HPDE6-E6E7 (cell line): ENCODE data around the gene MAPK14.
"Not testable (repeated sequence)": the region's sequence is repeated elsewhere in the genome, so short reads cannot be mapped to it uniquely, and the experiment has no call there.

ENCODE experiments used
- DNase-seq: peaks from one replicate; pipeline ENCODE4 v3.0.0; 2011; ENCODE audit warnings: missing footprints; ENCODE audit errors: extremely low spot score

MAPK14 gene

DNA sequence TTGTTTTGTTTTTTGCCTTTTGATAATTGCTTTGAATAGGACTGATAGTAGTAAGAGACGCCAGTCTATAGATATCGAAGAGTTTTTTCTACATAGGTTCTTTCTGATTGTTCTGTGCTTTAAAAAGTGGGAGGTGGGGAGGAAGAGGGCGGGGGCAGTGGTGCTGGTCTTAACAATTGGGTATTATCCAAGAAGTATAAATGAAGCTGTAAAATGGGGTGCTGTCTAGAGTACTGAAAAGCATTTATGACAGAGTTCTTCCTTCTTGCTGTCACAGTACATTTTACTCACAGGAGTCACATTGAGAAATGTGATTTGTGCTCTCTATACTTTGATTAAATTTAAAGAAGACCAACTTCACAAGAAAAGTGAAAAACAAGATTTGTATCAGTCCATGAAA lies 41.0 kb downstream of the MAPK14 start:
- DNase-seq, result no peak

DNA sequence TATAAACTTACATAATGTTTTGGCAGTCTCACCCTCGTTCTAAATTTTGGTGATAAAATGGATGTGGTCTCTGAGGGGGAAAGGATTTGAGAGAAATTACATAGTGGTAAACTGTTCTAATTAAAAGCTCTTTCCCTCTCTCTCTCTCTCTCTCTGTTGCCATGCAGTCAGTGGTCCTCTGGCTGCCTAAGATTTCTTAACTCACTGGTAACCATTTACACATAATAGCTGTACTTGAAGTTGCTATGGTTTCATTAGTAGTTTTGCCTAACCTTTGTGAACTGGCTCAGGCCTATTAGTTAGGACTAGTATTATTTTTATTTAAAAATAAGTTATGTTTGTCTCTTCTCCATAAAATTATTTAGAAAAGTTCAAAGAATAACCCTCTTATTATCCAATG lies 42.0 kb downstream of the MAPK14 start:
- DNase-seq, result no peak

DNA sequence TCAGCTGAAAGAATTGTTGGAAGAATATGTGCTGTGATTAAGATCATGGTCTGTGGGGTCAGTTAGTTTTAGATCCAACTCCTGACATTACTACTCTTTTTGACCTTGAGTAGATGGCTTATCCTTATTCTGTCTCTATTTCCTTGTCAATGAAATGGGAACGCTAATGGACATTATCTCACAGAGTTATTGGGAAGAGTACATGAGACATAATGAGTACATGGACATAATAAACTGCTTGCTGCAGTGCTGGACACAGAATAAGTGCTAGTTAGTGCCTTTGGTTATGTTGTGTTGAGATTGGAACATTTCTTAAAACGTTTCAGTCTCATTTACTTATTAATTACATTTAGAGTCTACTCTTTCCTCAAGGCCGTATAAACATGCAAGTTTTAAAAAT lies 42.6 kb downstream of the MAPK14 start:
- DNase-seq, result no peak

DNA sequence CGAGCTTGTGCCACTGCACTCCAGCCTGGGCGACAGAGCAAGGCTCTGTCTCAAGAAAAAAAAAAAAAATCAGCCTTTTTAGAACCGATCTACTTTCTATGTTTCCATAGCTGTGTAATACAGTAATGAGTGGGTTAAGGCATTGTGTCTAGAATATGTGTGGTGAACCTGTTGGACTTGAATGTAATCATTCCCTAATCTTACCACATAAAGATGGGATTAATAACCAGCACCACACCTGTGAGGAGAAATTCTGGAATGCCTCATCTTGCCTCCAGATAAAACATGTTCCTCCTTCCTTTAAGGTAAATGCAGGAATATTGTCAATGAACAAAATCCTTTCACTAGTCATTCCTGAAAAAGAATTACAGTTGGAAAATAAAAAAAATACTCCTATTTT lies 43.7 kb downstream of the MAPK14 start:
- no peak for DNase-seq

DNA sequence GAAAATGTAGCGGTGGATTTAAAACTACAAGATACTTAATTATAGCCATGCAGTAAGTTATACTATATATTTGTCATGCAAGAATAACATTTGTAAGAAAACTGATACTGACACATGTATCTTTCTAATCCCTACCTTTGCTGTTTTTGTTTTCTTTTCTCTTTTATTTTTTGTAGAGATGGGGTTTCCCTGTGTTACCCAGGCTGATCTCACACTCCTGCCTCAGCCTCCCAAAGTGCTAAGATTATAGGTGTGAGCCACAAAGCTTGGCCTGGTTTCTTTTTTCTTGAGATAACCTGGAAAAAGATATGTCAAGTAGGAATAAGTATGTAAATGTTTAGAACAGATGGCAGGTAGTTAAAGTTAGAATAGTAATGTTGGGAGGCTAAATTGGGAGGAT lies 44.1 kb downstream of the MAPK14 start:
- DNase-seq, result no peak

DNA sequence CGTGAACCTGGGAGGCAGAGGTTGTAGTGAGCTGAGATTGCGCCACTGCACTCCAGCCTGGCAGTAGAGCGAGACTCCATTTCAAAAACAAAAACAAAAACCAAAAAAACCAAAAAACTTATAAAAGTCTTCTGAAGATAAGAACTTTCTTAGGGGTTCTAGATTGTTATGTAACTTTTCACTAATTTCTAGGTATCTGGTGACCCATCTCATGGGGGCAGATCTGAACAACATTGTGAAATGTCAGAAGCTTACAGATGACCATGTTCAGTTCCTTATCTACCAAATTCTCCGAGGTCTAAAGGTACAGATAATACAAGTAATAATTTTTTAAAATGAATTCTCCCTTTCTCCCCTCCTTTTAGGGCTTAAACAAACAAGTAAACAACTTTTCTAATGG lies 45.1 kb downstream of the MAPK14 start:
- no peak for DNase-seq

DNA sequence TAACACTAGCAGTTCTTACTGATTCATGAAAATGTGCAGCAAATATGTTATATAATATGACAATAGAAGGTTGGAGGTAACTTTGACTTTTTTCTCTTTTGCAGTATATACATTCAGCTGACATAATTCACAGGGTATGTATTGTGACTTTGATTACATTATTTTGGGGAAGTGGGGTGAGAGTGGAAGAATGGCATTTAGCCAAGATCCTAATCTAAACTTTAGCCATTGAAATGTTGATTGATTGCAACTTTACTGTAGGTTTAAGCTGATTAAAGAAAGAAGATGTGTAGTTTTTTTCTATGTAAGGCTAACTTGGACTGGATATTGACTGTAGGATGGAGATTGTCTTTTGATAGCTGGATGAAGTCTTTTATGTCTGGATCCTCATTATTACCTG lies 46.0 kb downstream of the MAPK14 start:
- no peak for DNase-seq

DNA sequence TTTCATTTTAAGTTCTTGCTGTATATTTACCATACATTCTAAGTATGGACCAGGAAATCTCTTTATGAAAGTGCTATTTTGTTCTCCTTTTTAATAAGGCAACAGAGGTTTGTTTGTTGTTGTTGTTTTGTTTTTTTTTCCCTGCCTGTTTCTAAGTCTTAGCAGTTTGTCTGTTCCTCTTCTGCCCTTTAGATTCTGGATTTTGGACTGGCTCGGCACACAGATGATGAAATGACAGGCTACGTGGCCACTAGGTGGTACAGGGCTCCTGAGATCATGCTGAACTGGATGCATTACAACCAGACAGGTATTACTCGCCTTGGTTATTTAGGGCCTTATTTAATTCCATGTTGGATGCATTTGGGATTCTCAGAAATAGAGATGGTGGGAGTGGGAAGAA lies 48.0 kb downstream of the MAPK14 start:
- DNase-seq, result no peak

DNA sequence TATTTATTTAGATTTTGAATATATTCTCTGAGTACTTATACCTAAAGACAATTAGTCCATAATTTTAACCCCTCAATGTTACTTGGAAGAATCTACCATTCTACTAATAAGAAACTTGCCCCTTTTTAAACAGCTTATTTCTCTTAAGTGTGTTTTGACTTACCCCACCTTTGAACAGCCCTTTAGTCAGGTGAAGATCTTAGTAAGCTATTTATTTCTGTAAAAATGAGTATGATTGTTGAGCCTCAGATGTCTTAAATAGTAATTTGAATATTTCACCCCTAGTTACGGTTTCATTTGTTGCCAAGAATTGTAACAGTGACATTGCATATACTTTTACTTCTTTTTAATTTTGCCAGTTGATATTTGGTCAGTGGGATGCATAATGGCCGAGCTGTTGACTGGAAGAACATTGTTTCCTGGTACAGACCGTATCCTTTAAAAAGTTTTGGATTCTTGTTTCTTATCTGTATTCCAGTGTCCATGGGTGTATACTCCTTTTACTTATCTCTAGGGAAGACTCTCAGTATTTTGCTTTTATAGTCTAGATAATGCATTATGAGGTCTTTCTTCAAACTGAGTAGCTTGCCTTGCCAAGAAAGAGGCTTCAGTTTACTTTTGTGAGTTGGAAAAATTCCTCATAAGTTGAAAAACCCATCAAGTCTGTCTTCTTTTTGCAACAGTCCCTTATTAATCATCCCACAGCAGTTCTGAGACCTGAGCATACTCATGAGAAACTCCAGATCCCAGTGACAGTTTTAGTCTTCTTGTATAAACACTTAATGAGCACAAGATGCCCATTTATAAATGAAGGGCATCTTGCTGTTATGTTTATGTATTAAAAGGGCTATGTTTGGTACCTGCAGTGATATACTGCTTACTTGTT lies 48.8 kb downstream of the MAPK14 start:
- no peak for DNase-seq

DNA sequence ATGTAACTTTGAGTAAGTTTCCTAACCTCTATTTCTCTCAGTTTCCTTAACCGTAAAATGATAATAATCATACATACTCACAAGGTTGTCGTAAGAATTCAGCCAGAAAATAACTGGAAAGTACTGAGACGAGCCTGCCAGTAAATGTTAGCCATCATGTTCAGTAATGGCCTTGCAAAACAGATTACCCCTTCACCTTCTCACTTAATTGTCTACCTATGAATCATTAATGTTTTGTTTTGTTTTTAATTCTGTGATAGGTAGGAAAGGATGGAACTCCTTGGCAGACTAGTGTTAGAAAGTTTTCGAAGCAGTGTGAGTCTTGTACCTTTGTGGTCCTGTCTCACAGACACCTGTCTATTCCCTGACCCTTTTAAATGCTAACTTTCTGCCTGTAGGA lies 50.6 kb downstream of the MAPK14 start:
- DNase-seq, result no peak

DNA sequence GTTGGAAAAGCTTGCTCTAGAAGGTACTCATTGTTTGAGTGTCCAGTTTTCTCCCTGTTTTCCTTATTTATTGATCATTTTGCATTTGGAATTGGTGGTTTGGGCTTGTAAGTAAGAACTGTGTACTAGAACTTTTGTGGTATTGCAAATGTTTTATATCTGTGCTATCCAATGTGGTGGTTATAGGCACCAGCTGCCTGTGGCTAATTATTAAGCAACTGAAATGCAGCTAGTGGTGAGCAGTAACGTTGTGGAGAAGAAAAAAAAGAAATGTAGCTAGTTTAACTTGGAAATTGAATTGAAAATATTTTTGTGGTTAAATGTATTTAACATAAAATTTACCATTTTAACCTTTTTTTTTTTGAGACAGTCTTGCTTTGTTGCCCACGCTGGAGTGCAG lies 52.0 kb downstream of the MAPK14 start:
- DNase-seq, result no peak

DNA sequence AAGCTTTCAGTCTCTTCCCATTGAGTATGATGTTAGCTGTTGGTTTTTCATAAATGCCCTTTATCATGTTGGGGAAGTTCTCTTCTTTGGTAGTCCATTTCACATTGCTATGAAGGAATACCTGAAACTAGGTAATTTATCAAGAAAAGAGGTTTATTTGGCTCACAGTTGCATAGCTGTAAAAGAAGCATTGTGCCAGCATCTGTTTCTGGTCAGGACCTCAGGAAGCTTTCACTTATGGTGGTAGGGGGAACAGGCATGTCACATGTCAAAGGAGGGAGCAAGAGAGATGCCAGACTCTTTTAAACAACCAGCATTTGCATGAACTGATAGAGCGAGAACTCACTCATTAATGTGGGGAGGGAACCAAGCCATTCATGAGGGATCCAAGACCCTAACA lies 54.7 kb downstream of the MAPK14 start:
- DNase-seq, result no peak

DNA sequence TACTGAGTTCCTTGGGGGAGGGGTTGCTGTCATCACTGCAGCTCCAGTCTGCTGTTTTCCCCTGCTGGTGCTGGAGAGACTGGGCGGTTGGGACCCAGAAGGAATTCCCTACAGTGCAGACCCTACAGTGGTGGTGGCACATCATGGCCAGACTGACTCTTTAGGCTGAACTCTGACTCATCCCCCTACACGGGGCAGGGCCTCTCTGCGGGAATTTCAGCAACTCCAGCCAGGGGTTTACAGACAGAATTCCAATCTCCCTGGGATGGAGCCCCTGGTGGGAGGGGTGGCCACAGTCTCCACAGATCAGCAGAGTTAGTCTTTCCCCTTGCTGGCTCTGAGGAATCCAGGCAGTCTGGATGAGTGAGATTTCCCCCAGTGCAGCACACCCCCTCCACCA lies 55.8 kb downstream of the MAPK14 start:
- no peak for DNase-seq

DNA sequence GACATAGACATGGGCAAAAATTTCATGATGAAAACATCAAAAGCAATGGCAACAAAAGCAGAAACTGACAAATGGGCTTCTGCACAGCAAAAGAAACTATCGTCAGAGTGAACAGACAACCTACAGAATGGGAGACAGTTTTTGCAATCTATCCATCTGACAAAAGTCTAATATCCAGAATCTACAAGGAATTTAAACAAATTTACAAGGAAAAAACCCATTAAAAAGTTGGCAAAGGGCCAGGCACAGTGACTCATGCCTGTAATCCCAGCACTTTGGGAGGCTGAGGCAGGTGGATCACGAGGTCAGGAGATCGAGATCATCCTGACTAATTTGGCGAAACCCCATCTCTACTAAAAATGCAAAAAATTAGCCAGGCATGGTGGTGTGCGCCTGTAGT lies 60.6 kb downstream of the MAPK14 start:
- not testable (repeated sequence) for DNase-seq

DNA sequence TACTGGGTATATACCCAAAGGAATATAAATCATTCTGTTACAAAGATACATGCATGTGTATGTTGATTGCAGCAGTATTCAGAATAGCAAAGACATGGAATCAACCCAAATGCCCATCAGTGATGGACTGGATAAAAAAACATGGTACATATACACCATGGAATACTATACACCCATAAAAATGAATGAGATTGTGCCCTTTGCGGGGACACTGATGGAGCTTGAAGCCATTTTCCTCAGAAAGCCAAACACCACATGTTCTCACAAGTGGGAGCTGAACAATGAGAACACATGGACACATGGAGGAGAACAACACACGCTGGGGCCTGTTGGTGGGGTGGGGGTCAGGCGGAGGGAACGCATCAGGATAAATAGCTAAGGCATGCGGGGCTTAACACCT lies 61.4 kb downstream of the MAPK14 start:
- no peak for DNase-seq

DNA sequence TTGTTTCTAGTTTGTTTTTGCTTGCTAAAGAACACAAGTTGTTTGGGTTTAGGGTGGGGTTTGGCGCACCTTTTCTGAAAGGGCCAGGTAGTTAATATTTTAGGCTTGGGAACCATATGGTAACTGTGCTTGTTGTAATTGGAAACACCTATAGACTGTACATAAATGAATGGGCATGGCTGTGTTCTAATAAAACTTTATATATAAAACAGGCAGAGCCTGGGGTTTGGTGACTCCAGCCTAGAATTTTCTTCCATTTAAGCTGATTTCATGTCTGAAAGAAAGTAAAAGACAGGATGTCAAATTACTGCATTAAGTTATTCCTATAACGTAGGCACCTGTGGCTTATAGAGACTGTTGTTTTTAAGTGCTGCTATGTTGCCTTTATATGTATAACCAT lies 66.6 kb downstream of the MAPK14 start:
- no peak for DNase-seq

DNA sequence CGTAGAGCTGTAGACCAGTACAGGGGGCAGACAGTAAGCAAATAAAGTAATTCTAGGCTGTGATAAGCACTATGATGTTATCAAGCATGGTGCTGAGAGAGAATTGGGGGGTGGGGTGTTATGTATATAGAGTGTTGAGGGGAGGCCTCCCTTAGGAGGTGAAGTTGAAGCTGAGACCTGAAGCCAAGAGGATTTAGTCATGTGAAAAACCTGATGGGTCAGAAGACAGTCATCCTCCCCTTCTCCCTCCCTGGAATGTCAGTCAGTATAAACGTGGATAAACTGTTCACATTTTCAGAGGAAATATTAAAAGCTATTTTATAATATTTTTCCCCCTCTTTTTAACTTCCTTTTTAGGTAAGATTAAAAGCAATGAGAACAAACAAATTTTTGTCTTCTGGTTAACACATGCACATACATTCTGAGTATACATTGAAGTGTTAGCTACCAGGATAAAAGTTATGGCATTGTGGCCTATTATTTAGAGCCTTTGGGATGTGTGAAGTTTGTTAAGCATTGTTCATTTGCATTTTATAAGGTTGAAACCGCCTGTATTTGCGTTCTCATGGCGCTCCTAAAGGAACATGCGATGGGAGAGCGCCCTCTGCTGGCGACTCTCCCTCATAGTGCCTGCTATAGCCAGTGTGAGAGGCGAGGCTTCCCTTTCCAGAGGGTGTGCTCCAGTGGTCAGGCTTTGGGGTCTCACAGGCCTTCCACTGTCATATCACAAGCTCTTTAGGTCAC lies 67.3 kb downstream of the MAPK14 start:
- peak; percentile 67 for DNase-seq

DNA sequence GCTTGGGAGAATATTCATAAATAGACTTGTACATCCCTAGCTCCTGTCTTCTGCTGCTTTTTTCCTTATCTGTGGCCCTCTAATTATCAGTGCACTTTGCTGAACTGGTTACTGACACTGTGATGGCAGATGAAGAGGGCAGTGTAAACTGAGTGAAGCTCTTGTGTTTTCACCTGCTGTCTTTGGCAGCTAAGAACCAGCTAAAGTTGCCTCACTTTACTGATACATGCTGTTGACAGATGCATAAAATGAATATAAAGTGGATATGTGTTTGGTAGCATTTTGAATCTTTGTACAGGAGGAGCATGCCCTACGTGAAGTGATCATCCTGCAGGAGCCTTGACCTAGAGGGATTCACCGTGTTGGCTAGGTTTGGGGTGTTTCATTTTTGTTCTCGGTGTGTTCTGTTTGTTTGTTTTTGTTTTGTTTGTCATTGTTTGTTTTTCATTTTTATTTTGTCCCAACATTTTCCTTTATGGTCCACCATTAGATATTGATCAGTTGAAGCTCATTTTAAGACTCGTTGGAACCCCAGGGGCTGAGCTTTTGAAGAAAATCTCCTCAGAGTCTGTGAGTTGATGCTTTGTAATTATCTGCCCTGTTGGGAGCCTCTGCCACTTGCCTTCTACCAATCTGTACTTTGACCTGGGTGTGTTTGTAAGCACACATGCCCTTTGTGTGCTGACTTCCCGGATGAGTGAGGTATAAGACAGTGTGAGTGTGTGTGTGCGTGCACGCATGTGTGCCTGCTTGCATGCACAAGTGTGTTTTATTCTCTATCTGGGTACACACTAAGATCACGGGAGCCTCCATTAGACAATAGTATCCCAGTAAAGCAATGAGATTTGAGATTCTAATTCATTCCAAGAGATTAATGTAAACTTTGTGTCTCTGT lies 68.1 kb downstream of the MAPK14 start:
- no peak for DNase-seq

DNA sequence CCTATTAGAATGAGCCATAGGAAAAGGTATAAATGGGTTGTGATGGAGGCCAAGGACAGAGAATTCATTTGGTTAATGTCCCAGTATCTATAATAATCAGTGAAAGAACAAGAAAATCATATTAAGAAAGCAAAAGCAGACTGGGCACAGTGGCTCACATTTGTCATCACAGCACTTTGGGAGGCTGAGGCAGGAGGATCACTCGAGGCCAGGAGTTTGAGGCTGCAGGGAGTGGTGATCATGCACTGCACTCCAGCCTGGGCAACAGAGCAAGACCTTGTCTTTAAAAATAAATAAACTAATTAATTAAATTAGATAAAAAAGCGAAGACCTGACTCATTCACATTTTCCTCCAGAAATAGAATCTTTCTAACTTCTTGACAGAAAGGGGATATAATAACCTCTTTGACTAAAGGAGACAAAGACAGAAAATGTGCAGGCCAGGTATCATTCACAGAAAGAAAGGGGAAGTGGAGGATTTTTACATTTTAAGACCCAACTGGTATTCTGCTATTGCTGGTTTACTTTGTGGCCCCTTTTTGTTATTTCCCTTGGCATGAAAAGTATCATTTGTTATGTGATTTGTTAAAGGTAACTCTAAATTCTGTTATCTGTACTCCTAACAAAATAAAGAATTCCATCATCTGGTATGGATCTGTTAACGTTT lies 70.8 kb downstream of the MAPK14 start:
- DNase-seq, result no peak

DNA sequence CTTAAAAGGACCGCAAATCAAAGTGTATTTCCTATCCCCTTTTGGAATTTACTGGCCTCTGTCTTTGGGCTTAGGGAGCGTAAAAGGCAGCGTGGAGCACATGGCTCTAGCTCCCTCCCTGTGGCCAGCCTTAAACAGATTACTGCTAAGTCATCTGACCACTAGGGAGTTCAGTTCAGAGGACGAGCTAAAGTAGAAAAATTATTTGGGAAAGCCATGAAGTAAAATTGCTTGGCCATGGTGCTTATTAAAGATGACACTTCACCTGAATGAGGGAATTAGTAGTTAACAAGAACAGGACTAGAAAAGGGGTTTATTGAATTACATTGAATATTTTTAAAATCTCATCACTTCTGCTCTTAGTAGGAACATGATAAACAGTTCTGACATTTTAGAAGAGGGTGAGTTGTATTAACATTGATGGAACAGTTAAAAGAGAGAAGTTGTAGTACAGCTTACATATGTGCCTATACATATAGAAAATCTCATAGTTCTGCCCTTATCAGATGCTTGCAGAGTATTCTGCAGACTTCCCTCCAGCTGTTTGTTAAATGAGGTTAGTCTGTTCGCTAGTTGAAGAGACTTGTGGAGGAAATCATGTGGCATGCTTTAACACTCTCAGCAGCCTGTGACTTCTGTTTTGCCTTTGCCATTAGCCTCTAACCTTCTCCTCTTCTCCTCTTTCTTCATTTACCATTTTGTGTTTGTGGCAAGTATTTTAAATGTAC lies 71.5 kb downstream of the MAPK14 start:
- DNase-seq, result no peak

DNA sequence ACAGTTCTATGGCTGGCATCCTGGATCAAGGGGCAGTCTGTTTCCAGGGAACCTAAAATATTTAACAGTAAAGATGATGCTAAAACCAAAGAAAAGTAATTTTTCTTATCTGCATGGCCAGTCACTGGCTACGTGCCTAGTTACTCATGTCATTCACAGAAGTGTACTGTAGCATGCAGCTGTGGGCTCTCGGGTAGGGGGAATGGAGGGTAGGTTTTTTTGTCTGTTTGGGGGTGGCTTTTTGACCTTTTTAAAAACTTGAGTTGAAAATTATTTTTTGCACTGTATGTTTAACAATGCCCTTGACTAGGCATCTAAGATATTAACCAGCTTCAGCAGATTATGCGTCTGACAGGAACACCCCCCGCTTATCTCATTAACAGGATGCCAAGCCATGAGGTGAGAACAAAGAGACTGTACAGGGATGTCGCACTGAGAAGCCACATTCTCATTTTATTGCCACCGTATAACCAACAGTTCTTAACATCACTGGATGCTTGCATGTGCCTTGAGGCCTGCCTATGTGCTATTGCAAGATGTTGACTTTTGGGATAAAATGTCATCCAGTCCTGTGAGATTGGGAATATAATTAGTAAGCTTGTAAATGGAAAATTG lies 72.4 kb downstream of the MAPK14 start:
- no peak for DNase-seq
